CD4-positive, alpha-beta T cell treated with Interleukin-17A for 1 hour (primary cell): ENCODE results near the gene PMM2.
"Not testable (repeated sequence)": the region's sequence is repeated elsewhere in the genome, so short reads cannot be mapped to it uniquely, and the experiment has no call there.

ENCODE experiments used
- DNase-seq: peaks from one replicate; pipeline ENCODE4 v3.0.0-alpha.2; 2020

The PMM2 gene

DNA sequence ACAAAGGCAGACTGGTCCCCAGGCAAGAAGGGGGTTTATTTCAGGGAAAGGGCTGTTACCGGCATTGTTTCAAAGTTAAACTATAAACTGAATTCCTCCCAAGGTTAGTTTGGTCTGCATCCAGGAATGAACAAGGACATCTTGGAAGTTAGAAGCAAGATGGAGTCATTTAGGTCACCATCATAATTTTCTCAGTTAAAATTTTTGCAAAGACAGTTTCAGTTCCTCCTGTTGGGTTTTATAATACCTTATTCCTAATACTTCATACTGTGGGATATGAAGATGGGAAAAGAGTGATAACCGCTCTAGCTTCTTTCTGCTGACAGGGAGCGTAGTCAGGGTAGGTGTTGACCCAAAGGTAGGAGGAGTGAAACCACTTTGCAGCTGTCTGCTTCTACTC lies 24.8 kb downstream of the PMM2 start:
- DNase-seq = no peak

DNA sequence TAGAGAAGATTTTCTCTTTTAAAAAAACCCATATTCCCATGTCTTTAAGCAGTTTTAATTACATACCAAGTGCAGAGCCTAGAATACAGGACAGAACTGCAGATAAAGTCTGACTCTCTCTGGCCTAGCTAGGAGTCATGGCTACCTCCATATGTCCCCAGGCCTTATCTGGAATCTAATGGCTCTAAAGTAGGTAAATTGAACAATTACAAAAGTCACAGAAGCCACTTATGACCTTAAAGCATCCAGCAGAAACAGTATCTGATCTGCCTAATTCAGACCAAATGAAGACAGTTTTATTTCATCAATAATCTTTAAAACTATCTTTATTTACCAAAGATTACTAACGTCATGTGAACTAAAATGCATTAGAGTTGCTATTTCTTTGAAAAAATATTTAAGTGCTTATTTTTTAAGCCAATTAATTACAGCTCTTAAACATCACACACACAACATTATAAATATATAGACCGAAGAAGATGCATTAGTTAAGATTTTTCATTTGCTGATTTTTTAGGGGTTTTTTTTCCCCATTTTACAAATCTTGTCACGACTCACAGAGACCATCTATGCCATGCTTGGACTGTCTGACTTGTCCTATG lies 28.7 kb downstream of the PMM2 start:
- no peak for DNase-seq

DNA sequence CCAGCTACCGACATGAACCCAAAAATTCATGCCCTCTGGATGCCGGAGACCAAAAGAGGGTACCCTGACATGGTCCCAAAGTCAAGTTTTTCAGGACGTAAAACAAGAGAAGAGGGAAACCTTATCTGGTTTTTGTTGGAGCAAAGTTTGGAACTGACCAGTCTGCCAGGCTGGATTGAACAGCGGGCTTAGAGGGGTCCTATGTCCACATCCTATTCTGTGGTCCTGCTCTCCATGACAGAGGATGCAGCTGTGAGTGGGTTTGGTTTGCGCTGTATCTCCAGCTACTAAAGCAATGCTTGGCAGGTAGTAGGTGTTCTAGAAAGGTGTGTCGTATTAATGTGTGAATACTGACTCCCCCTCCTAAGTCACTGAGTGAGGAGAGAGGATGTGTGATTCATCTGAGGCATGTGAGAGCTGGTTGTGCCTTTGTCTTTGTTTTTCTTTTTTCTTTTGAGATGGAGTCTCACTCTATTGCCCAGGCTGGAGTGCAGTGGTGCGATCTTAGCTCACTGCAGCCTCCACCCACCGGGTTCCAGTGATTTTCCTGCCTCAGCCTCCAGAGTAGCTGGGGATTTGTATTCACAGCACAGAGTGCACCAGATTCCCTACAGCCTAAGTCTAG lies 31.0 kb downstream of the PMM2 start:
- no peak for DNase-seq

DNA sequence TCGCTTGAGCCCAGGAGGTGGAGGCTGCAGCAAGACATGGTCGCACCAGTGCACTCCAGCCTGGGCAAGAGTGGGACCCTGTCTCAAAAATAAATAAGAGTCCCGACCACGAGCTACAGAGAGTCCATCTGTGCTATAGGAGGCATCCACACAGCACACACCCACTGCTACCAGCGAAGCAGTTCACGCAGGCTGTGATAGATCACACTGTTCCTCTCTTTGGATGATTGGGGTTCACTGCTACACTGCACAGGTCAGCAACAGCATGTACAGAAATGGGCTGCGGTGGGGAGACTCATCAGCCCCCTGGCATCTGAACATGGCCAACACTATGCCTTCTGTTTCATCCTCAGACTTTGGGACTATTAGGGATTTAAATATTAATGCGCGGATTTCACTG lies 33.8 kb downstream of the PMM2 start:
- DNase-seq = no peak

DNA sequence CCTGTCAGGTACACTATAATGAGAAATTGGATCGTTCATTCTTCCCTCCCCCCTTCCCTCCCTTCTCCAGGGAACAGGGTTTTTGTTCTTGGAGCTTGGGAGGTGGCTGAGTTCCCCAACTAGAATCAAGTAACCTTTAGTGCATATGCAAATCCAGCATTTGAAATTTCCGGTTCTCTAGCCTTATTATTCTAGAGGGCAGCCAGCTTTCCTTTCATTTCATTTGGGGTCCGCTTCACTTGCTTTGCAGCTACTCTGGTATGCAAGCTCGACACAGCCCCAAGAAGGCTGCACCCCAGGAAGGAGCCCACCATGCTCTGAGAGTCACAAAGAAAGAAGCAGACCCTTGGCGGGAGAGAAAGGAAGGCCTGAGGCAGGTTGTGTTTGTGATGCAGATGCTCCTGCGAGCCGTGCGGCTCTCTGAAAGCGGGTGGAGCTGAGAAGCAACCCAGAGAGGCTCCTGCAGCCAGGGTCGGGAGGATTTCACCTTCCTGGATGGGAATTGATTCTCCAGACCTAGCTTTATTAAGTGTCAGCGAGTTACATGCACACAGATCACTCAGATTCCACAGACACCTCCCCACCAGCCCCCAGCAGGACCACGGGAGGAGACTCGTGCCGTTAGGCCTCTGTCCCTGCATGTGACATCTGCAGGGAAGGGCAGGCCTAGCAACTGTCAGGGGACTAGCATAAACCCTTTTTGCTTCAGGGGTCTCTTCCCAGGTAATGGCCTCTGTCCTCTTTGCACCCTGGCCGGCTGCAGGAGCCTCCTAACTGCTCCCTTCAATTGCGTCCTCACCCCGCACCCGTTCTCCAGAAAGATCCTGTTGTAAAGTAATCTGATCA lies 34.5 kb downstream of the PMM2 start:
- DNase-seq = no peak

DNA sequence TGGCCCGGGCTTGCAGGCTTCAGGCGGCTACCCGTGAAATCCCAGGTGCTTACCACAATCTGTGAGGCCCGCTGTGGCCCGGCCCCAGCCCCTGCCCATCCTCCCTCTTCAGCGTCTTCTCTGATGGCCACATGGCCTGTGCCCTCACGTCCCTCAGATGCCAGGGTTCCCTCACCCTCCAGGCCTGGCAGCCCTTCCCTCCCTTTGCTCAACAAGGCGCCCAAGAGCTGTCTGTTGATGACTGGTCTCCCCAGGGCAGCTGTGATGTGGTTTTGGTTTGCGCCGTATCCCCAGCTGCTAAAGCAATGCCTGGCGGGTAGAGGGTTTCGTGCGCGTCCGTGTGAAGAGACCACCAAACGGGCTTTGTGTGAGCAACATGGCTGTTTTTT lies 35.1 kb downstream of the PMM2 start:
- no peak for DNase-seq

DNA sequence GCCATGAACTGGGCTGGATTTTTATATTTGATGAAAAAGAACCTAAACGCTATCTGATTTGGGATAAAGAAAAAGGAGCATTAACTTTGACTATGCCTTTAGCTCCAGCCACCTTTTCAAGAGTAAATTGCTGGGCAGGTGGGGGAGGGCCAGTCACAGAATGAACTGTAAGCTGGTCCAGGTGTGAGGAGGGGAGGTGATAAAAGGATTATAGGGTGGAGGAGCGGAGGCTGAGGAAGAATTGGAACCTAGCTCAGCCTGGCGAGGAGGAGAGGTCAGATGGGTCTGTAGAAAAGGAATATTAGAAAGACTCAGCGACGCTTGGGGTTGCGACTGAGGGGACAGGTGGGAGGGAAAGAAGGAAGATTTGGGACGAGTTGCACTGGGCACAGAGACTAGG lies 39.2 kb downstream of the PMM2 start:
- not testable (repeated sequence) for DNase-seq

DNA sequence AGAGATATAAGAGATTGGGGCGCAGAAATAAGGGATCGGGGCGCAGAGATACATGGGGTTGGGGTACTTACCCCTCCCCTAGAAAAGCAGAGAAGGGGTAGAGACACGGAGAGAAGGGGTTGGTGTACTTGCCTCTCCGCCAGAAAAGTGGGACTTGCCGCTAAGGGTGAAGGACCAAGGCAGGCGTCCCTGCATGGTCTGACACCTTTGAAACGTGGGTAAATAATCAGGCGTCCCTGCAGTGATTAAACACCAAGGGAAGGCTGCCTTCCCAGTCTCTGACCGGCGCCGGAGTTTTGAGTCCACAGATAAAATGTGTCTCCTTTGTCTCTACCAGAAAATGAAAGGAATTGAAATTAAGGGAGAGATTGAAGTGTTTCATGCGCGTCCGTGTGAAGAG lies 40.0 kb downstream of the PMM2 start:
- DNase-seq = not testable (repeated sequence)

DNA sequence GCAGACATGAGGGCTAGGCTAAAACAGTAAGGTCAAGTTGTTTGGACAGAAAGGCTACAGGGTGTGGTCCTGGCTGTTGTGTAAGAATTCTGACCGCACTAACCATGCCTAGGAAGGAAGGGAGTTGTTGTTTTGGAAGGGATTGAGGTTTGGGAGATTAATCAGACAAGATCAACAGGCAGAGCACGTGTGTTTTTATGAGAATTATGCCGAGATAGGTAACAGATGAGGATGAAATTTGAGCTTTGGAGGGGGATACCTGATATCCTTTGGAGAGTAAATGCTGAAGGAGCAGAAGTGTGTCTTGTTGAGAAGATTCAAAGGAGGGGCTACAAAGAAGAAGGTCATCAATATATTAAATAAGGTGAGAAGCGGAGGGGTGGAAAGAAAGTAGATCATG lies 44.4 kb downstream of the PMM2 start:
- not testable (repeated sequence) for DNase-seq

DNA sequence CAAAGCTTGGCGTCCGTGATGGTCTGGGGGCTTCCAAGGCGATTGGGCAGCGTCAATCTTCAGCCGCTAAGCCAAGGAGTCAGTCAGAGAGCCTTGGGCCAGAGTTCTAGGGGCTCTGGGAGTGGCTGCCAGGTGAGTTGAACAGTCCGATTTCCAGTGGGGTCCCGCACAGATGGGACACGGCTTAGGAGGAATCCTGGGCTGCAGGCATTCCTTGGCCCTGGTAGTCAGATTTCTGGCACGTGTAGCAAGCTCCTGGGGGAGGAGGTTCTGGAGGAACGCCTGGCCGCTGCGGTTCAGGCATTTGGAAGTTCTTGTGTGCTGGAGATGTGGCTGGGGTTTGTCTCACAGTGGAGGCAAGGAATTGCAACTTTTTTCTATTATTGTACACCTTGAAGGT lies 45.7 kb downstream of the PMM2 start:
- not testable (repeated sequence) for DNase-seq

DNA sequence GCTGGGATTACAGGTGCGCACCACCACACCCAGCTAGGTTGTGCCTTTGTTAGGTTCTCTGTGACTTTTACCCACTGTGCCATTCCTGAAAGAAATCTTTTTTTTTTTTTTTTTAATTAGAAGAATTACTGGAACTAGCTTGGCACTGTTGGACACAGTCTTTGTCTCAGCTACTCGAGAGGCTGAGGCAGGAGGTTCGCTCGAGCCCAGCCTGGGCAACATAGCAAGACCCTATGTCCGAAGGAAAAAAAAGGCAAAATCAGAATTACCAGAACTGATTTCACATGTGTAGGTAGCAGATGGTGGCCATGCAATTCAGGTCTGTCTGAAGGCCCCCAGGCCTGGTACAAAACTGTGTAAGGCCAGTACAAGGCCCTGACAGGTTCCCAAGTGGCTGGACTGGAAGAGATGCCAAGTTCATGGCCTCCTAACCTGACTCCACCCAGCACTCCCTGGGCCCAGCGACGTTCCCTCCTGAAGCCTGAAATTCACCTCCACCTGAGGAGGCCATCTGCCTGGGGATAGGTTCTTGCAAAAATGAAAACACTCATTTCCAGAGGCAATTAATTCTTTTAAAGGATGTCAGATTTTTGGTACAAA lies 48.2 kb downstream of the PMM2 start:
- DNase-seq = no peak

DNA sequence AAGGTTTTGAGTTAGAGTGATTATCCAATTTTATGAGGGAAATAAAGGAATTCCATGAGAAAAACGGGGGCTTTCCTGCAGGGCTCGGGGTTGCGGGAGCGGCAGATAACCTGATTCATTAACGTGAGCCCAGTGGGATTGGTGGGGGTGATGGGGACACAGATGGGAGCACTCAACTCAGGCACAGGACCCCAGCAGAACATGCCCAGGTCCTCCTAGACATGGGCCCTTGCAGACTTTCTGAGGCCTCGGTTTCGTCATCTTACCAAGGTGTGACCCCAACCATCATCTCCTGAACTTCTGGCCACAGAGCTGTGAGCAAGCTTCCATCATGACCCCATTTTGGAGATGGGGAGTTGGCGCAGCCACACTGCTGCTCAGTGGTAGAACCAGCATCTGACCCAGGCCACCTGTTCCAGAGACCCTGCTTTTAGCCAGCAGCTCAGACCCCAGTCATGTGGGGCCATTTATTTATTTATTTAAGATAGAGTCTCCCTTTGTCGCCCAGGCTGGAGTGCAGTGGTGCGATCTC lies 48.8 kb downstream of the PMM2 start:
- no peak for DNase-seq

DNA sequence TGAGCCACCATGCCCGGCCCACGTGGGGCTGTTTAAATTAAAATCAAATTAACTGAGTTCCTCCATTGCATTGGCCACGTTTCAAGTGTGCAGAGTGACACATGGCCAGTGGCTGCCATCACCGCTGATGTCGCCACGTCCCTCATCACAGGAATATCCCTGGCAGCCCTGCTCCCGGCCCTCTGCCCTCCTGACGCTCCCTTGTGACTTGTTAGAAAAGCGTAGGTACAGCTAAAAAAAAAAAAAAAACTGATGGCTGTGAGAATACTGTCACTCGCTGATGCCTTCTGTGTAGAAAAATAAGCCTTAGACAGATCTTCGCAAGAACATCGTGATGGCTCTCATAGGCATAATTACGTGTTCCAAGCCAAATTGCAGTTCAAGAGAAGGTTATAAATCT lies 49.5 kb downstream of the PMM2 start:
- DNase-seq = no peak

DNA sequence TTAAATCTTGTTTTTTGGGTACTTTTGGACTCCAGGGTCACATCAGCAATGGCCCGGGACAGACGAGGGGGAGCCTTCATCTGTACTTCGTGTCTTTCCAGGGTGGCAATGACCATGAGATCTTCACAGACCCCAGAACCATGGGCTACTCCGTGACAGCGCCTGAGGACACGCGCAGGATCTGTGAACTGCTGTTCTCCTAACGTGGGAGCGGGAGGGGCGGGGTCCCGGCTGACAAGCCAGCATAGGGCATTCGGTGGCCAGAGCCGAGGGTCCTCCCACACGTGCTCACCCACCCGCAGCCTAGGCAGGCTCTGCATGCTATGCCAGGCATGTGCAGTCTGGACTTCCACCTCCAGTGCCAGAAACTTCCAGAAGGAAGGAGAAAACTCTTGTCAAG lies 50.0 kb downstream of the PMM2 start:
- DNase-seq = no peak

DNA sequence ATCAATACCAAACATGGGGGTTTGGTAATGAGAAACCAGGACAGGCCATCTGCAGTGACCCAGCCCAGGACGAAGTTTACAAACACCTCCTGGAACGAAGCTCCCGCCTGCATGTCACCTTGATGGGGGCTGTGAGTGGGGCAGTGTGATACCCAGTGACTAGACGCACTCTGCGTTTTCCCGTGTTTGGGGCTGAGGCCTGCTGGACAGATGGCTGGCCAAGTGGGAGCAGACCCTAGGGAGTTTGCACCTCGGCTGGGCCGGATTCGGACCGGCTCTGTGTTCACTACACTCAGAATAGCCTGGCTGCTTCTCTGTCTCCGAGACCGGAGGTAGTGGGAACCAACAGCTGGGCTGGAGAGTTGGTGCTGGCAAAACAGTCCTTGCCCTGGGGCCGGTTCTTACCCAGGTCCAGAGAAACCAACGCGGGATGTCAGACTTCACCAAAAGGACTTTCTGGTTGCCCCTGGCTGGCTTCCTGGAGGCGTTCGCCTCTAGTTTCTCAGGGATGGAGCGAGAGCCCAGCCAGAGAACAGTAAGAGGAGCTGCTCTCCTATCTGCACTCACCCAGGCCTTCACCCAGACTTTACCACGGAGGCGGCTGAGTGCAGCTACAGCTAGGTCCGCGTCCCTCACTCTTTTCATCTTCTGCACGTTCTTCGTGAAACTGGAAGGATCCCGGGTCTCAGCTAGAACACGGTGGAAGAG lies 50.7 kb downstream of the PMM2 start:
- DNase-seq = no peak

DNA sequence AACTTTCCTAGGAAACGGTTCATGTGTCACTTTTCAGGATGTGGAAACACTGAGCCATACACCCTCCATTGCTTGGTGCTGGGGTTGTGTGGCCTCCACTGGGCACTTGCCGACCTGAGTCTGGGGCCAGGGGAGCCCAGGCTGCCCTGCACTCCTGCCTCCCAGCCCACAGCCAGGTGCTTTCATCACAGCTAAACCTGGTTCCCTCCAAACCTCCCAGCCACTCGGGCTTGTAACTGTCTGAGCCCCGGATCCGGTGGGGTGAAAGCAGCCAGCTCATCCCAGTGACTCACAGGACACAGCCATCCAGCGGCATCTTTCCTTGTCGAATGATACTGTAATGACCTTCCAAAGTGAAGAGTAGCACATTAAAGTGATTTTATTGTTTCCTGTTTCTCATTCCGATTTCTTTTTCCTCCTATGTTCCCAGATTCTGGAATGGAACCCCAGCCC lies 51.3 kb downstream of the PMM2 start:
- no peak for DNase-seq

DNA sequence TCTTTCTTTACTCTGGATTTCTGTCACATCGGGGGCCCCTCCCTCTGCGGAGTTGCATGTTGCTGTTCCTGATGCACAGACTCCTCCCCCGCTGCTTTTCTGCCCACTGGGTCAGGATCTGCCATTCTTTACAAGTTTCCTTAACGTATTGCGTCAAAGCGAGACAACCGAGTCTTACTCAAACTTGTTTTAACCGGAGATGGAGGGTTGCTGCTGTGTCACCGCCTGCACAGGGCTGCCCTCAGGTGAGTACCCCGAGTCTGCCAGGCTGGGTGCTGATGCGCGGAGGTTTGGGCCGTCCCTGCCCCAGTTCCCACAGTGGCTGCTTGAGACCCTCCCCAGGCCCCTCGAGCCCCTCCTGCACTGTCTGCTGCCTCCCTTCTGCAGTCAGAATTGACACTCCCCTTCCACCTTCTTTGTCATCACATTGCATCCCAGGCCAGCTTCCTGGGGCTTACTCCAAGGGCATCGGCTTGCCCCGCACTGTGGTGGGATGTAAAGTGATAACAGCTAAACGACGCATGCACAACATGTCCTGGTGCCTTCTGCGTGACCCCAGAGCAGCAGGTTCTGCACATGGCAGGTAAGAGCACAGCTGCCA lies 51.9 kb downstream of the PMM2 start:
- no peak for DNase-seq

DNA sequence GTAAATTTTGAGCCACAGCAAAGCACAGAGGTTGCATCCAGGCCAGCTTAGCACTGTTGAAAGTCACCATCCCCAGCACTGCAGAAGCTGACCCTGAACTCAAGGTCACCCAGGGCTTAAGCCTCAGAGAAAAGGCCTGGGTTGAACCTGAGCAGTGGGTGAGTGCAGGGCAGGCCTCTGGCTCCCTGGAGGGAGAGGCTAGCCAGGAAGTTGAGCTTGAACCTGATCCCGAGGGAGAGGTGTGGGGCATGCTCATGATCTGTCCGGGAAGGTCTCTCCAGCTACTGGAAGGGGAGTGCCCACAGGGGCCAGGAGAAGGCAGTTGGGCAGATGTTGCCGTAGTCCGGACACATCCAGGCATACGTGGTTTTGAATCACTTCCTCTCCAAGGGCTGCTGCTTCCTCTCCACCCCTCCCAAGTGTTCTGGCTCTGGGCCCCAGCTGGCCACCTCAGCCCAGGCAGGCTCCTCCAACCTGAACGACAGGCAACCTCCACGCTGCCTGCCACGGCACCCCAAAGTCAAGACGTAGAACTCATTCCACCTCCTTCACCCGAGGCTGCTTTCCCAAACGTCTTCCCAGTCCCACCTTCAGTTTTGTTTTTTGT lies 52.7 kb downstream of the PMM2 start:
- DNase-seq = no peak

DNA sequence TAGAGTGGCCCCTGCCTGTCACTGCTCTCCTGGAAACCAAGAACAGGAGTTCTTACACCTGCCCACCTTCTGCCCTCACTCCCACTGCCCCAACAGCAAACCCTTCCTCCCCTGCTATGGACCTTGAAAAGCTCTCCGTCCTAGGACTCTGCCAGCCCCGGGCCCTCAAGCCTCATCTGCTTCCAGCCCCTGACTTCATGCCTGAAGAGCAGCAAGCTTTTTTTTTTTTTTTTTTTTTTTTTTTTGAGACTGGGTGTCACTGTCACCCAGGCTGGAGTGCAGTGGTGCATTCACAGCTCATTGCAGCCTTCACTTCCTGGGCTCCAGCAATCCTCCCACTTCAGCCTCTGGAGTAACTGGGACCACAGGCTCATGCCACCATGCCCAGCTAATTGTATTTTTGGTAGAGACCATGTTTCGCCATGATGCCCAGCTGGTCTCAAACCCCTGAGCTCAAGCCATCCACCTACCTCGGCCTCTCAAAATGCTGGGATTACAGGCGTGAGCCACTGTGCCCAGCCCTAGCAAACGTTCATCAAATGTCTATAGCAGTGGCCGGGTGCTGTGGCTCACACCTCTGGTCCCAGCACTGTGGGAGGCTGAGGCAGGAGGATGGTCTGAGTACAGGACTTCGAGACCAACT lies 54.2 kb downstream of the PMM2 start:
- DNase-seq = no peak

DNA sequence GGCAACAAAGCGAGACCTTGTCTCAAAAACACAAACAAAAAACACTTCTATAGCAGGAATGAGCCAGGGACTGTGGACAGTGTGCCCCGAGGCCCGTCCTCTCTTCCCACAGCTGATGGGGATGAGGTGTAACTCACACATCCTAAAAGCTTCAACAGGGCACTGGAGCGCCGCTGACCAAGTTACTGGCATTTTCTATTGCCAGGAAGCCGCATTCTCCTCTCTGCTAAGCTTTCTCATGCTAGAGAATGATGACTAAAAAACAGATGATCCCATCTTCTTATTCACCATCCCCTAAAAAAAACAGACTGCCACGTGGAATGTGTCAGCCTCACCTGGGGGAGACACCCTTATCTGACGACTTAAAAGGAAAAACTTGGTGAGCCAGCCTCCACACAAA lies 54.9 kb downstream of the PMM2 start:
- no peak for DNase-seq

DNA sequence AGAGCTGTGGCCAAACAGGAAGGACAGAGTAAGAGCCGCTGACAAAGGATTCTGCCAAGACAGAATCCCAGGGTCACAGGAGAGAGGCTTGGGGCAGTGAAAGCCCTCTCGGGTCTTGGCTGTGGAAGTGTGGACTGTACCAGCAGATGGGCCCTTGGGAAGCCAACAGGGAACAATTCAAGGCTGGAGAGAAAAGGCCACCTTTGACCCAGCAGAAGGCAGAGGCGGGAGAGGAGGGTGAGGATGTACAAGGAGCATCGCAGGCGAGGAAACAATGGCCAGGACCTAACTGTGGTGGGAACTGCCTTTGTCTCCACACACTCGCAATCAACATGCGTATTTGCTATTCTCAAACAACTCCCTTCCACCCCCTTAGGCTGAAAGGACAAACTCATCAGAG lies 55.5 kb downstream of the PMM2 start:
- DNase-seq = no peak

DNA sequence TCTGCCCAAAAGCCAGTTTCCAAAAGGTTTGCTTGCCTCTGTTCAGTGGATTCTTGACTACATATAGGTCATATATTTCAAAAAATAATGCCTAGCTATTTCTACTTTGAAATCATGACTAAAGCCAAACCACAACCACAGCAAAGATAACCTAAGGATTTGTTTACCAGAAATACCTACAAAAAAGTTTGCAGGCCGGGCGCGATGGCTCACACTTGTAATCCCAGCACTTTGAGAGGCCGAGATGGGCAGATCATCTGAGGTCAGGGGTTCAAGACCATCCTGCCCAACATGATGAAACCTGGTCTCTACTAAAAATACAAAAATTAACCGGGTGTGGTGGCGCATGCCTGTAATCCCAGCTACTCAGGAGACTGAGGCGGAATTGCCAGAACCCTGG lies 56.0 kb downstream of the PMM2 start:
- DNase-seq = no peak
